Keratinocyte (primary cell): ENCODE measurements around the gene EXOC6B.

Experiments used
- EZH2 ChIP-seq: IDR thresholded peaks from one replicate; pipeline ENCODE4 v1.6.1; 2012; ENCODE audit warnings: inconsistent platforms, mild to moderate bottlenecking, low read length, moderate library complexity
- TF ChIP-seq, protein P1 (sequence below), 3 experiments: IDR thresholded peaks in 1 of 3; conservative IDR thresholded peaks in 1 of 3; optimal IDR thresholded peaks in 1 of 3; 2 replicates in 2 of 3; 3 replicates in 1 of 3; pipeline versions ENCODE3 to v1.5.1; 2011; ENCODE audit warnings: low read length in 3 of 3, mild to moderate bottlenecking in 3 of 3, moderate library complexity in 2 of 3, control low read depth in 1 of 3, inconsistent platforms in 1 of 3; ENCODE audit not compliant: insufficient read depth in 2 of 3; ENCODE audit errors: extremely low read depth in 1 of 3

- no peak for TF ChIP-seq EZH2
- TF ChIP-seq, protein P1, sequence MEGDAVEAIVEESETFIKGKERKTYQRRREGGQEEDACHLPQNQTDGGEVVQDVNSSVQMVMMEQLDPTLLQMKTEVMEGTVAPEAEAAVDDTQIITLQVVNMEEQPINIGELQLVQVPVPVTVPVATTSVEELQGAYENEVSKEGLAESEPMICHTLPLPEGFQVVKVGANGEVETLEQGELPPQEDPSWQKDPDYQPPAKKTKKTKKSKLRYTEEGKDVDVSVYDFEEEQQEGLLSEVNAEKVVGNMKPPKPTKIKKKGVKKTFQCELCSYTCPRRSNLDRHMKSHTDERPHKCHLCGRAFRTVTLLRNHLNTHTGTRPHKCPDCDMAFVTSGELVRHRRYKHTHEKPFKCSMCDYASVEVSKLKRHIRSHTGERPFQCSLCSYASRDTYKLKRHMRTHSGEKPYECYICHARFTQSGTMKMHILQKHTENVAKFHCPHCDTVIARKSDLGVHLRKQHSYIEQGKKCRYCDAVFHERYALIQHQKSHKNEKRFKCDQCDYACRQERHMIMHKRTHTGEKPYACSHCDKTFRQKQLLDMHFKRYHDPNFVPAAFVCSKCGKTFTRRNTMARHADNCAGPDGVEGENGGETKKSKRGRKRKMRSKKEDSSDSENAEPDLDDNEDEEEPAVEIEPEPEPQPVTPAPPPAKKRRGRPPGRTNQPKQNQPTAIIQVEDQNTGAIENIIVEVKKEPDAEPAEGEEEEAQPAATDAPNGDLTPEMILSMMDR (optimal IDR thresholded peaks at IDR 0.05 in 1 of 3, IDR thresholded peaks at IDR 0.05 in 1 of 3, conservative IDR thresholded peaks at IDR 0.05 in 1 of 3; ENCODE audit: extremely low read depth in 1 of 3, insufficient read depth in 2 of 3, low read length in 3 of 3) = no peak
These were observed 75.4 kb downstream of the EXOC6B start for GRCh38 chr2:72750466-72750865.
